A549 (cell line): Measurements from ENCODE around the gene CTRL.

Experiments
- CEBPB ChIP-seq, 2 experiments: fragments of >200 bp in 1 of 2; sonication (Bioruptor Twin) in 1 of 2; formaldehyde crosslinking in 1 of 2; IDR thresholded peaks; 2 replicates each; pipeline ENCODE4 v1.6.1; 2012 to 2016
- EP300 ChIP-seq, 2 experiments: fragments of >200 bp; sonication (Bioruptor Twin); formaldehyde crosslinking; IDR thresholded peaks; 2 replicates in 1 of 2; 3 replicates in 1 of 2; pipeline ENCODE4 v1.6.1; 2016 to 2017
- HOXA7 ChIP-seq: fragments of 250-450 bp; sonication (Bioruptor Pico); IDR thresholded peaks from 2 replicates; pipeline ENCODE4 v1.5.0; 2020; ENCODE audit warnings: mild to moderate bottlenecking, moderate library complexity
- RAD21 ChIP-seq, 2 experiments: fragments of >200 bp in 1 of 2; sonication (Bioruptor Twin) in 1 of 2; formaldehyde crosslinking in 1 of 2; IDR thresholded peaks in 1 of 2; conservative IDR thresholded peaks in 1 of 2; 2 replicates in 1 of 2; 3 replicates in 1 of 2; pipeline ENCODE4 v1.6.1; 2012 to 2018; ENCODE audit warnings: inconsistent platforms in 1 of 2
- RCOR1 ChIP-seq: fragments of 150-350 bp; IDR thresholded peaks from 2 replicates; pipeline ENCODE4 v1.6.1; 2014; ENCODE audit warnings: antibody characterized with exemption, low read length, low read depth
- RFX5 ChIP-seq: fragments of 450-650 bp; IDR thresholded peaks from 2 replicates; pipeline ENCODE4 v1.7.1; 2014; ENCODE audit warnings: antibody characterized with exemption, mild to moderate bottlenecking, moderate library complexity
- TF ChIP-seq, protein P1 (sequence below): IDR thresholded peaks from 2 replicates; pipeline ENCODE4 v1.6.1; 2012
- TF ChIP-seq, protein P2 (sequence below): fragments of >200 bp; sonication (Bioruptor Twin); formaldehyde crosslinking; IDR thresholded peaks from 2 replicates; pipeline ENCODE4 v1.6.1; 2016
- TF ChIP-seq, protein P3 (sequence below): IDR thresholded peaks from 2 replicates; pipeline ENCODE4 v1.6.1; 2012
- TF ChIP-seq, protein P4 (sequence below): fragments of >200 bp; sonication (Bioruptor Twin); formaldehyde crosslinking; IDR thresholded peaks from 3 replicates; pipeline ENCODE4 v1.5.1; 2016

DNA sequence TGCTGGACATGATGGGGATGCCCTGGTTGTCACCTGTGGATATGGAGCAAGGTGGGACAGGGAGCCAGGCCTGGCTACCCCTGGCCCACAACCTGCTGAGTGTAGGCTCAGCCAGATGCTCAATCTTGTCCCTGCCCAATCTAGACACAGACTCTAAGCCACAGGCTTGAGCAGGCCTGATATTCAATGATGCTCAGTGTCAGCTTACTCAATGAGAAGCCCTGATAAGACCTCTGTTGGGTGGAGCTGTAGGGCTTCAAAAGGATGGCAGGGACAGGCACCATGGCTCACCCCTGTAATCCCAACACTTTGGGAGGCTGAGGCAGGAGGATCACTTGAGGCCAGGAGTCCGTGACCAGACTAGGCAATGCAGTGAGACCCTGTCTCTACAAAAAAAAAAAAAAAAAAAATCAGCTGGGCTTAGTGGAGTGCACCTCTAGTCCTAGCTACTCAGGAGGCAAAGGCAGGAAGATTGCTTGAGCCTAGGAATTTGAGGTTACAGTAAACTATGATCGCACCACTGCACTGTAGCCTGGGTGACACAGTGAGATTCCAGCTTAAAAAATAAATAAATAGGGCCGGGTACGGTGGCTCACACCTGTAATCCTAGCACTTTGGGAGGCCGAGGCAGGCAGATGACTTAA lies 8.9 kb upstream of the CTRL start:
- TF ChIP-seq, protein P1, sequence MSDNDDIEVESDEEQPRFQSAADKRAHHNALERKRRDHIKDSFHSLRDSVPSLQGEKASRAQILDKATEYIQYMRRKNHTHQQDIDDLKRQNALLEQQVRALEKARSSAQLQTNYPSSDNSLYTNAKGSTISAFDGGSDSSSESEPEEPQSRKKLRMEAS, result no peak
- TF ChIP-seq HOXA7 (CRISPR knock-in tag), result no peak
- TF ChIP-seq, protein P2, sequence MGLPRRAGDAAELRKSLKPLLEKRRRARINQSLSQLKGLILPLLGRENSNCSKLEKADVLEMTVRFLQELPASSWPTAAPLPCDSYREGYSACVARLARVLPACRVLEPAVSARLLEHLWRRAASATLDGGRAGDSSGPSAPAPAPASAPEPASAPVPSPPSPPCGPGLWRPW, result no peak
- no peak for TF ChIP-seq RFX5
- TF ChIP-seq RCOR1, result no peak
- no peak for TF ChIP-seq RAD21 (conservative IDR thresholded peaks at IDR 0.05 in 1 of 2, IDR thresholded peaks at IDR 0.05 in 1 of 2)
- TF ChIP-seq, protein P3, sequence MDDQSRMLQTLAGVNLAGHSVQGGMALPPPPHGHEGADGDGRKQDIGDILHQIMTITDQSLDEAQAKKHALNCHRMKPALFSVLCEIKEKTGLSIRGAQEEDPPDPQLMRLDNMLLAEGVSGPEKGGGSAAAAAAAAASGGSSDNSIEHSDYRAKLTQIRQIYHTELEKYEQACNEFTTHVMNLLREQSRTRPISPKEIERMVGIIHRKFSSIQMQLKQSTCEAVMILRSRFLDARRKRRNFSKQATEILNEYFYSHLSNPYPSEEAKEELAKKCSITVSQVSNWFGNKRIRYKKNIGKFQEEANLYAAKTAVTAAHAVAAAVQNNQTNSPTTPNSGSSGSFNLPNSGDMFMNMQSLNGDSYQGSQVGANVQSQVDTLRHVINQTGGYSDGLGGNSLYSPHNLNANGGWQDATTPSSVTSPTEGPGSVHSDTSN, result no peak
- TF ChIP-seq, protein P4, sequence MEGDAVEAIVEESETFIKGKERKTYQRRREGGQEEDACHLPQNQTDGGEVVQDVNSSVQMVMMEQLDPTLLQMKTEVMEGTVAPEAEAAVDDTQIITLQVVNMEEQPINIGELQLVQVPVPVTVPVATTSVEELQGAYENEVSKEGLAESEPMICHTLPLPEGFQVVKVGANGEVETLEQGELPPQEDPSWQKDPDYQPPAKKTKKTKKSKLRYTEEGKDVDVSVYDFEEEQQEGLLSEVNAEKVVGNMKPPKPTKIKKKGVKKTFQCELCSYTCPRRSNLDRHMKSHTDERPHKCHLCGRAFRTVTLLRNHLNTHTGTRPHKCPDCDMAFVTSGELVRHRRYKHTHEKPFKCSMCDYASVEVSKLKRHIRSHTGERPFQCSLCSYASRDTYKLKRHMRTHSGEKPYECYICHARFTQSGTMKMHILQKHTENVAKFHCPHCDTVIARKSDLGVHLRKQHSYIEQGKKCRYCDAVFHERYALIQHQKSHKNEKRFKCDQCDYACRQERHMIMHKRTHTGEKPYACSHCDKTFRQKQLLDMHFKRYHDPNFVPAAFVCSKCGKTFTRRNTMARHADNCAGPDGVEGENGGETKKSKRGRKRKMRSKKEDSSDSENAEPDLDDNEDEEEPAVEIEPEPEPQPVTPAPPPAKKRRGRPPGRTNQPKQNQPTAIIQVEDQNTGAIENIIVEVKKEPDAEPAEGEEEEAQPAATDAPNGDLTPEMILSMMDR, result no peak
- no peak for TF ChIP-seq EP300 (IDR thresholded peaks at IDR 0.05)
- TF ChIP-seq CEBPB (IDR thresholded peaks at IDR 0.05), result no peak
